RKO (cell line): Measurements from ENCODE around the gene FOXP2.
"Not testable (repeated sequence)": the region's sequence is repeated elsewhere in the genome, so short reads cannot be mapped to it uniquely, and the experiment has no call there.

Experiments
- DNase-seq: peaks from one replicate; pipeline ENCODE4 v3.0.0-alpha.2; 2016; ENCODE audit warnings: low spot score

Gene FOXP2

GRCh38 chr7:114588506-114588905 is 173.9 kb downstream of the FOXP2 start:
- DNase-seq: no peak

DNA sequence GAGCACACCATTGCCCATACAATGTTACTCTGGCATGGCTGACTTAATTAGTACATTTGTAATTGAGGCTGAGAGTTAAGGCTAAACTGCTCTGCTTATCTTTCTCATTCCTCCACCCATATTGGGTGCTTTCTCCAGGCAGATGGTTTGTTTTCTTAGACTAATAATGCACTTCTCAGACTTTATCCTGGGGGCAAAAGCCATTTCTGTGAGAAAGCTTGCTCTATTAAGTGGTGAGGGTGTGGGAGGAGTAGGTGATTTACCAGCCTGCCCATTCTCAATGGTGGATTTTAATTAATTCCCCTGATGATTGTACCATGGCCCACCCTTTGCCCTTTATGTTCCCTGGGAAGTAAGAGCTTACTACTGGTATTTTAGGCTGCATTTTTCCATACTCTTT is 174.8 kb downstream of the FOXP2 start:
- no peak for DNase-seq

DNA sequence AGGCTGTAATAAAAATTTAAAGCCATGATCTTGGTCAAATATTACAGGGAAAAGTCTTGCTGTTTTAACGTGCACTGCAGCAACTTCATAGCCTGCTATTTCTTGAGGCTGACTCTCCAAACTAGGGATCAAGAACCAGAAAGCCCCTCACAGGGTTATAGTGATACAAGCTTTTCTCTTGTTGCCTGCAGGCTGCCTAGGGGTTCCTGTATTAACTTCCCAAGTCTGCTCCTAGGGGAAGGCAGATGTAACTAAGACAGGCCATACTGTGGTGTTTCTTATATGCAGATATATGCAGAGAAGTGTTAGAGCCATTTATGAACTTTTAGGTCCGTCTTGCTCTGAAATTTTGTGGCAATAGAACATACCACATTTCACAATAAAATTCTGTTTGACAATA is 175.7 kb downstream of the FOXP2 start:
- DNase-seq: no peak

DNA sequence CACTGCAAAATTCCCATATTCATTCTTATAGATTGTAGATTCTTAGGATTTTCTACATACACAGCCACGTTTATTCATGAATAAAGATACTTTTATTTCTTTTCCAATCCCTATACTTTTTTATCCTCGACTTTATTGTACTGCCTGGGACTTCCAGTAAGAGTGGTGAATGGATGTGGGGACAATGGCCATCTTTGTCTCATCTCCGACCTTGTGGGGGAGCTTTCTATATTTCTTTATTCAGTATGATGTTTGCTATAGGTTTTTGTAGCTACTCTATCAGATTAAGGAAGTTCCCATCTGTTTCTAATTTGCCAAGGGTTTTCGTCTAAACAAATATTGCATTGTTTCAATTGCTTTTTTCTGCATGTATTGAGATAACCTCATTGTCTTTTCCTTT is 184.3 kb downstream of the FOXP2 start:
- no peak for DNase-seq

DNA sequence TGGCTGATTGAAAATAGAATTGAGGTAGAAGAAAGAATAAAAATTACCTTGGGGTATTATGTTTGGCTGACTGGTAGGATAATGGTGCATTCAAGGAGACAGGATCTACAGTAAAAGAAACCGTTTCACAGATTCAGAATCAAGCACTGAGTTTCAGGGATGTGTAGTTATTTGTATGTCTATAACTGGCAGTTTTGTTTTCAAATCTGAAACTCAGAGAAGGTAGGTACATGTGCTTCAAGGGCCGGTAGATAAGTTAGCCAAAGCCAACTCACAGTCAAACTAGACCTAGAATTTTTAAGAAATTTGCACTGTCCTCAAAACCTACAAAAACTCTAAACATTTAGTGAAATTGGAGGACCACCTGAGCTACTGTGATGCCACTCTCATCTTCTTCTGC is 191.5 kb downstream of the FOXP2 start:
- DNase-seq: no peak

DNA sequence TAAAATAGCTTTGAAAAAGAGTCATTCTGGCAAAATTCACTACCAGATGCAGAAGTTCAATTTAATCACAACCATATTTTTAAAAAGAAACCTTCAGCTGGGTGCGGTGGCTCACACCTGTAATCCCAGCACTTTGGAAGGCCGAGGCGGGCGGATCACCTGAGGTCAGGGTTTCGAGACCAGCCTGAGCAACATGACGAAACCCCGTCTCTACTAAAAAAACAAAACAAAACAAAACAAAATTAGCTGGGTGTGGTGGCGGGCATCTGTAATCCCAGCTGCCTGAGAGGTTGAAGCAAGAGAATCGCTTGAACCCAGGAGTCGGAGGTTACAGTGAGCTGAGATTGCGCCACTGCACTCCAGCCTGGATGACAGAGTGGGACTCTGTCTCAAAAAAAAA is 194.2 kb downstream of the FOXP2 start:
- DNase-seq: not testable (repeated sequence)

- no peak for DNase-seq
These were observed 205.6 kb downstream of the FOXP2 start for GRCh38 chr7:114620208-114620607.

DNA sequence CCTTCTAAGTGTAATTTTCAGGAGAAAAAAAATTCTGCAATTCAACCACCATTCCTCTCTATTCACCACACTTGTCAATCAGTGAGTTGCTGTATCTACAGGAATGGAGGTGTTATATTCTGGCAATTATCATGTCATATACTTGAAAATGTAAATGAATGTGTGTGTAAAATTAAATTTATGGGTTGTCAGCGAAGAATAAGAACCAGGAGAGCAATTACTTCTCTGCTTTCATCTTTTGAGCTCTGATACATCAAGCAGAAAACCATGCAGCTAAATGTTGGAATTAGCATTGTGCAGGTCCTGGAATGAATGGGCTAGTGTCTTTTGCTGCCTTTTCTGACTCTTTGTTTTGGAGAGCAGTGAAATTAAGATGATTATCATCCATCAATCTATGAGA is 207.6 kb downstream of the FOXP2 start:
- DNase-seq: no peak

DNA sequence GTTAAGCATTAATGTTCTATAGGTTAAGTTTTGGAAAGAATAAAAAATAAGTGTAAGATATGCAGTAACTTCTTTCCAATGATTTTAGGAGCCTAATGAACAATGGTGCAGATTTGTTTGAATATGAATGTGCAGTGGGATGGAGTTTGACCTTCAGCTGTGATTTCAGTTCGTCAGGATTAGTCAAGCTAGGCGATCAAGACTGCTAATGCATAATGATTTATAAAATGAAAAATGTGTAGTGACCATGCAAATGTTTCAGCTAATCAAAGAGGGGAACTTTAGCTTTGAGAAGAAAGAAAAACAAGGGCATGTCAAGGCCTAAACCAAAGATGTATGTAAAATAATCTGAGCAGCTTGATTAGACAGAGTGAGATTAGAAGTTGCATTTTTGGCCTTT is 208.5 kb downstream of the FOXP2 start:
- DNase-seq: no peak

DNA sequence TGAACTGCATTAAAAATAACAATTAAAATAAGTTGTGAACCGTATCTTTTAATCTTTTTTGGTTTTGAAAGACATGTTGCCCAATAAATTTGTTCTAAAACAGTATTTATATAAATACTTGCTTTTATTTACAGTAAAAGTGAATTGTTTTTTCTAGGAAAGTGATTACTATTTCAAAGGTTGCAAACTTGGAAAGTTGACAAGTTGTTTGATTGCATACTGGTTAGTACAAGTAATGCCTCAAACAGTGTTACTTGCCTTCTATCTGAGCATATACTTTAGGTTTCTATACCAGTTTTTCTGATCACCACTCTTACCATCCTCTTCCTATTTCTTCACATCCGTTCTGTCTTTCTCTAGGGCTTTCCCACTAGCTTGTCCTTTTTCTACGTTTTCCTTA is 212.6 kb downstream of the FOXP2 start:
- DNase-seq: no peak

DNA sequence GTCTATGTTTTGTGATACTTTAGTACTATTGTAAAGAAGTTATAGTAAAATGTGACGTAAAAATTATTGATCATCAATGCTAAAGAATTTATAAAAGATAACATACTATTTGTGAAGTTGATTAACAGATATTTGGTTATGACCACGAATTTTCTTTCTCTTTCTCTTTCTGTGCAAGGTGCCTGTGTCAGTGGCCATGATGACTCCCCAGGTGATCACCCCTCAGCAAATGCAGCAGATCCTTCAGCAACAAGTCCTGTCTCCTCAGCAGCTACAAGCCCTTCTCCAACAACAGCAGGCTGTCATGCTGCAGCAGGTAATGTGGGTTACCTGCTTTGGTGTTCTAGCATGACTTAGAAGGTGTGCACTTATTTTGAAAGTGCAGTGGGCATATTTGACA is 213.7 kb downstream of the FOXP2 start:
- DNase-seq: no peak

DNA sequence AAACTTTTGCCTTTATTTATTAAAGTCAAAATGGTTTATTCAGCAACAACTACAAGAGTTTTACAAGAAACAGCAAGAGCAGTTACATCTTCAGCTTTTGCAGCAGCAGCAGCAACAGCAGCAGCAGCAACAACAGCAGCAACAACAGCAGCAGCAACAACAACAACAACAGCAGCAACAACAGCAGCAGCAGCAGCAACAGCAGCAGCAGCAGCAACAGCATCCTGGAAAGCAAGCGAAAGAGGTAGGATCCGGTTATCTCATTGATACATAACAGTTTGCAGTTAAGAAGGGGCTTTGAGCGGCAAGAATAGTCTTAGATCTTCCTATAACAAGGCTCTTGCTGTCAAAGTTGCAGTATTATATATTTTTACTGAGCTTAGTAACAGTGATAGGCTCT is 215.1 kb downstream of the FOXP2 start:
- DNase-seq: no peak

GRCh38 chr7:114630201-114630990 is 215.8 kb downstream of the FOXP2 start:
- no peak for DNase-seq

DNA sequence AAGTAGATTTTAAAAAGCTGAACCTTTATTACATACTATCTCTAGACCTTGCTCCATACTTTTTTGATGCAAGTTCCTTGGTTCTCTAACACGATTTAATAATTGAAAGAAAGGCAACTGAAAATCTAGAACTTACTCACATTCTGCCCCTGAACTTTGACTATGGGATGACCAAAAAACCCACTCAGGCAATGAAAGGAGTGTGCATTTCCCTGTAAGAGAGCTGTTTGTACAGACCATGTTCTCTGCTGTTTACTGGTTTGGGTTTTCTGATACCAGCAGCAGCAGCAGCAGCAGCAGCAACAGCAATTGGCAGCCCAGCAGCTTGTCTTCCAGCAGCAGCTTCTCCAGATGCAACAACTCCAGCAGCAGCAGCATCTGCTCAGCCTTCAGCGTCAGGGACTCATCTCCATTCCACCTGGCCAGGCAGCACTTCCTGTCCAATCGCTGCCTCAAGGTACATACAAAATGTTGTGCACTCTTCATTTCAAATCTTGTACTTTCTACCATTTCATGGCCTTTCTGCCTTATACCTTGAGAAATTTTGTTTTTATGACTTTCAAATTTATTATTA is 216.7 kb downstream of the FOXP2 start:
- no peak for DNase-seq

- DNase-seq: no peak
These were observed 224.8 kb downstream of the FOXP2 start for GRCh38 chr7:114639451-114639850.

GRCh38 chr7:114644455-114644854 is 229.8 kb downstream of the FOXP2 start:
- no peak for DNase-seq

GRCh38 chr7:114645451-114645850 is 230.8 kb downstream of the FOXP2 start:
- DNase-seq: peak; percentile 7

- no peak for DNase-seq
These were observed 232.9 kb downstream of the FOXP2 start for GRCh38 chr7:114647518-114647917.

DNA sequence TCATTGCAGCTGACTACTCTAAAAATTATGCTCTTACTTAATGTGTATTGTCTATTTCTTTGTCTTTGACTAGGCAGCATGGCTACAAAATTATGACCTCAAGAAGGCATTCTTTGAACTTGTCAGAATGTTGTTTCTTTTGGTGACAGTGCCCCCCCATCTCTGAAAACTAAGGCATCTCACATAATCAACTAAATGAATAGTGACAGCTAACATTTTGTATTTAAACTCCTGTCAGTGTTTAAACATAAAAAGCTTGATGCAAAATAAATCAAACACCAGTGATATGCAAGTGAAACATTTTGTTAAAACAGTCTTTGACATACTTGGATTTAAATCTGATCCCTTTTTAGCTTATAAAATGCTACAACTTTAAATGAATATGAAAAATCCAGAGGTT is 233.5 kb downstream of the FOXP2 start:
- no peak for DNase-seq

GRCh38 chr7:114648680-114649079 is 234.1 kb downstream of the FOXP2 start:
- DNase-seq: no peak

- DNase-seq: no peak
These were observed 235.1 kb downstream of the FOXP2 start for GRCh38 chr7:114649689-114650088.

DNA sequence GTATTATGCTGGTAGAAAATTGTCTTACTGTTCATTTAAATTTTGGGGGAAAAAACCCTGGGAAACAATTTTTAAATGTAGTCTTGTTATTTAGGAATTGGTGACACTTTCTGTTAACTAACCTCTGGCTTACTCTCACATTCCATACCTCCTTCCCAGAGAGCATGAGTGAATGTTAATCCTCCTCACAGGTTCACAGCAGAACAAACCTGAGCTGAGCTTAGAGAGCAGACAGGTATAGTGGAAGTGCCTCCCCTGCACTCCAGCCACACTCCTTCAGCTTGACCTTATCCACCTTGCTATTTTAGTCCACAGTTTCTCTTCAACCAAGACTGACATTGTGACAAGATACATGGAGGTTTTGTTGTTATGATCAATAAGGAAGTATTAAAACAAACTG is 235.9 kb downstream of the FOXP2 start:
- DNase-seq: no peak

DNA sequence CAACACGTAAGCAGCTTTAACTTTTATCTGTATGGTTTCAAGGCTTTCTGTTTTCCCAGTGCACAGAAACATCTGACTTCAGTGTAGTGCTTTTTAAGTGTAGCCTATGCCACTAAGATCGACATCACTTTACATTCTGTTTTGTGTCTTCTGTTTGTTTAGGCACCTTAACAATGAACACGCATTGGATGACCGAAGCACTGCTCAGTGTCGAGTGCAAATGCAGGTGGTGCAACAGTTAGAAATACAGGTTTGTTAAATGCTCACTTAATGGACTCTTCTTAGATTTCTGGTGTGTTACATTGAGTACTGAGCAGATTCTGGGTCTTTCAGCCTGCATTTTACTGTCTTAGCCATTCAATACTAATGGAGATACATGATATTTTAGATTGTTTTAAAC is 237.4 kb downstream of the FOXP2 start:
- DNase-seq: no peak
